ENCODE data around the gene HOXB3.

DNA sequence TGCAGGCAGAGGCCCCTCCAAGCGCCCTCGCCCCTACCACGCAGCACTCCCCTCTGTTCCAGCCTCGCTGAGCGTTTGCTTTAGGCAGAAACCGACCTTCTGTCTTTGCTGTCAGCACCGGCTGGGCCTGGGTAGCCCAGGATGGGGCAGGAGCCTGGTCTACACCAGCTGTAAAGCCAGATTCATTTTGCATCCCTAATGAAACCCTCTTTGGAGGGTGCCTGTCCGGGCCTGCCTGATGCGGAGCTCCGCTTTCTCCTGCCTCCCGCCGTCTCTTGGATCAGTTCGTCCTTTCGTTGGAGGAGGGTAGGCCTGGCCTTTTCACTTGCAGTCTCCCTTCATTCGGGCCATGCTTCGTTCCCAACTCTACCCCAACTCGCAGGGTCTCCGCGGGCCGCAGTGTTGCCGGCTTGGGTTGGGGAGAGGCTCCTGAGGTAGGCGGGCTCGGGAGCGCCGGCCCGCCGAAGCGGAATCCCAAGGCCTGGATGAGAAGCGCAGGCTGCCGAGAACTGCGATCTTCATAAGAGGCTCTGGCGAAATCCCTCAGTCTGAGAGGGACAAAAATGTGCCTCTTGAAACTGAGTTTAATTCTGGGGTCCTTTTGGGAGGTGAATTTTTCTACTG is 29.9 kb upstream of the HOXB3 start:
- TF ChIP-seq, protein P1, sequence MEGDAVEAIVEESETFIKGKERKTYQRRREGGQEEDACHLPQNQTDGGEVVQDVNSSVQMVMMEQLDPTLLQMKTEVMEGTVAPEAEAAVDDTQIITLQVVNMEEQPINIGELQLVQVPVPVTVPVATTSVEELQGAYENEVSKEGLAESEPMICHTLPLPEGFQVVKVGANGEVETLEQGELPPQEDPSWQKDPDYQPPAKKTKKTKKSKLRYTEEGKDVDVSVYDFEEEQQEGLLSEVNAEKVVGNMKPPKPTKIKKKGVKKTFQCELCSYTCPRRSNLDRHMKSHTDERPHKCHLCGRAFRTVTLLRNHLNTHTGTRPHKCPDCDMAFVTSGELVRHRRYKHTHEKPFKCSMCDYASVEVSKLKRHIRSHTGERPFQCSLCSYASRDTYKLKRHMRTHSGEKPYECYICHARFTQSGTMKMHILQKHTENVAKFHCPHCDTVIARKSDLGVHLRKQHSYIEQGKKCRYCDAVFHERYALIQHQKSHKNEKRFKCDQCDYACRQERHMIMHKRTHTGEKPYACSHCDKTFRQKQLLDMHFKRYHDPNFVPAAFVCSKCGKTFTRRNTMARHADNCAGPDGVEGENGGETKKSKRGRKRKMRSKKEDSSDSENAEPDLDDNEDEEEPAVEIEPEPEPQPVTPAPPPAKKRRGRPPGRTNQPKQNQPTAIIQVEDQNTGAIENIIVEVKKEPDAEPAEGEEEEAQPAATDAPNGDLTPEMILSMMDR (IDR thresholded peaks at IDR 0.05; ENCODE audit: low read length): no peak
- no peak for TF ChIP-seq EZH2 (IDR thresholded peaks at IDR 0.05; ENCODE audit: borderline replicate concordance, low read length)
